Smooth muscle cell (in vitro differentiated cells): Measurements from ENCODE around the gene MYH15. TPM values are rescaled to one million over a fixed set of nuclear protein-coding genes. Genes with fewer than 3 reads are reported as not detected.

ENCODE experiments used
- DNase-seq: peaks from one replicate; lab custom pipeline; 2025; ENCODE audit not compliant: unreplicated experiment; lab: John Stamatoyannopoulos, UW
- H2AFZ ChIP-seq: fragments of 200-600 bp; sonication (generic); 2 replicates; pipeline ENCODE4 v1.6.0; 2016; ENCODE audit warnings: antibody characterized with exemption, low read depth, mild to moderate bottlenecking
- H3F3A ChIP-seq: fragments of 200-600 bp; sonication (generic); 2 replicates; pipeline ENCODE4 v1.6.0; 2017; ENCODE audit warnings: antibody characterized with exemption, low read depth
- H3K27ac ChIP-seq: fragments of 200-600 bp; sonication (generic); 2 replicates; pipeline ENCODE4 v1.5.1; 2016; ENCODE audit warnings: low read depth, mild to moderate bottlenecking
- H3K27me3 ChIP-seq: fragments of 200-600 bp; sonication (generic); 2 replicates; pipeline ENCODE4 v1.6.1; 2016; ENCODE audit warnings: low read depth, mild to moderate bottlenecking
- H3K36me3 ChIP-seq: fragments of 200-600 bp; sonication (generic); 2 replicates; pipeline ENCODE4 v1.5.1; 2016; ENCODE audit warnings: low read depth
- H3K4me1 ChIP-seq: fragments of 200-600 bp; sonication (generic); 2 replicates; pipeline ENCODE4 v1.5.1; 2016; ENCODE audit warnings: low read depth
- H3K4me2 ChIP-seq: fragments of 200-600 bp; sonication (generic); 2 replicates; pipeline ENCODE4 v1.6.0; 2016; ENCODE audit warnings: mild to moderate bottlenecking
- H3K4me3 ChIP-seq: fragments of 200-600 bp; sonication (generic); 2 replicates; pipeline ENCODE4 v1.5.1; 2016; ENCODE audit warnings: mild to moderate bottlenecking
- H3K79me2 ChIP-seq: fragments of 200-600 bp; sonication (generic); 2 replicates; pipeline ENCODE4 v1.6.0; 2016; ENCODE audit warnings: low read depth, mild to moderate bottlenecking
- H3K9ac ChIP-seq: fragments of 200-600 bp; sonication (generic); 2 replicates; pipeline ENCODE4 v1.6.0; 2016; ENCODE audit warnings: low read depth
- H3K9me3 ChIP-seq: fragments of 200-600 bp; sonication (generic); replicated peaks from 2 replicates; pipeline ENCODE4 v1.5.1; 2016; ENCODE audit warnings: low read depth
- H4K20me1 ChIP-seq: fragments of 200-600 bp; sonication (generic); 2 replicates; pipeline ENCODE4 v1.6.0; 2016; ENCODE audit warnings: low read depth
- CTCF ChIP-seq: fragments of 200-600 bp; sonication (generic); IDR thresholded peaks from 2 replicates; pipeline ENCODE4 v1.5.1; 2017; ENCODE audit warnings: borderline replicate concordance, mild to moderate bottlenecking, antibody characterized with exemption; ENCODE audit not compliant: insufficient read depth, poor library complexity, severe bottlenecking
- WGBS: methylation state at CpG from one replicate; pipeline ENCODE4 v1.1.7; 2016; ENCODE audit warnings: low lambda C conversion rate; 5-methylcytosine and 5-hydroxymethylcytosine counted together
- polyA plus RNA-seq: library from polyadenylated mRNA; unstranded; fragments of >200 nt; fragmentation: Nextera tagmentation; extraction: Ambion mirVana; gene quantifications from 2 replicates; pipeline ENCODE4 v1.2.1, GENCODE V29; 2016
- total RNA-seq: library from RNA; depleted of rRNA; stranded (reverse); fragments of >200 nt; gene quantifications from 2 replicates; pipeline ENCODE4 v1.2.3, GENCODE V29; 2014

The MYH15 gene
- total and polyA plus RNA-seq, 2 experiments from 2014 or later = 0.18 TPM; not detected in 1

DNA sequence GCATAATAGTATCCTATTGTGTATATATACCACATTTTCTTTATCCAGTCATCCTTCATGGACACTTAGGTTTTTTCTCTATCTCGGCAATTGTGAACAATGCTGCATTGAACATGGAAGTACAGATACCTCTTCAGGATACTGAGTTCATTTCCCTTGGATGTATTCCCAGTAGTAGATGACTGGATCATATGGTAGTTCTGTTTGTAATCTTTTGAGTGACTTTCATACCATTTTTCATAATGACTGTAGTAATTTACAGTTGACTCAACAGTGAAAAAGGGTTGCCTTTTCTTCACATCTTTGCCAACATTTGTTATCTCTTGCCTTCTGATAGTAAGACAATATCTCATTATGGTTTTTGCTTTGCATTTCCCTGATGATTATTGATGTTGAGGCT, 21.8 kb downstream of the MYH15 start:
- 100% methylated on average over 1 of the region's 1 CpG for WGBS

DNA sequence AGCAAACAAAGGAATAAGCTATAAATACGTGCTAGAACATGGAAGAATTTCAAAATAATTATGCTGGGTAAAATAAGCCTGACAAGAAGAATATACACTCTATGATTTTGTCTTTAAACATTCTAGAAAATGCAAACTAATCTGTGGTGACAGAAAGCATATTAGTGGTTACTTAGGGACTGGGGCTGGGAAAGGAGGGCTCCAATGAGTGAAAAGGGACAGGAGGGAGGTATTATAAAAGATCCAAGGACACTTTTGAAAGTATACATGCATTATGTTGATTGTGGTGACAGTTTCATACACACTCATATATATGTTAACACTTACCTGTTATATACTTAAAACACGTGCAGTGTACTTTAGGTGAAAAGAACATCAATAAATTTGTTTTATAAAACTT, 23.0 kb downstream of the MYH15 start:
- 57% methylated on average over 2 of the region's 2 CpGs for WGBS

More for the DNA sequence above, 21.8 kb downstream of the MYH15 start:
- Histone ChIP-seq H3K4me1 (peaks cover 24% of the 10 kb centered on the region), H2AFZ (no peak overlapping the region), H3F3A (no peaks in the 10 kb centered on the region), H4K20me1 (no peaks in the 10 kb centered on the region), H3K79me2 (no peaks in the 10 kb centered on the region), H3K9ac (no peak overlapping the region), H3K4me3 (no peak overlapping the region), H3K27me3 (no peaks in the 10 kb centered on the region), H3K27ac (no peak overlapping the region), H3K4me2 (no peak overlapping the region), H3K36me3 (no peaks in the 10 kb centered on the region), H3K9me3 (no peaks in the 10 kb centered on the region)
- DNase-seq = no peak
- TF ChIP-seq CTCF = no peak

DNA sequence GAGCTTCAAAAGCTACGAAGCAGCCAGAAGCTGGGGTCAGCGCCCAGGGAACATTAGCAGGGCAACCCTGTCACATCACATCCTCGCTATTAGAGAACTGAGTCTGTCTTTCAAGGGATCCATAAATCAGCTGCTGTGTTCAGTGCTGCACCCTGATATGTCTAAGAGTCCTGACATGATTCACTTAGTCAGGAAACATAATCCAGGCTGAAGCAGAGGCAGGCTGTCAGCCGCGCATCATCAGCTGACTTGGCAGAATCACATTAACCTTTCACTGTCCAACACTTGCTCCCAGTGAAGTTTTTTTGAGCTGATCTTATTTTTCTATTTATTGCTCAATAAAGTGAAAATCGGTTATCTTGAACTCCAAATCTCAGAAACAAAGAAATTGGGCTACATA, 23.5 kb downstream of the MYH15 start:
- Histone ChIP-seq H2AFZ (no peak overlapping the region), H3K4me3 (no peak overlapping the region), H3K36me3 (no peaks in the 10 kb centered on the region), H3K9ac (no peak overlapping the region), H4K20me1 (no peaks in the 10 kb centered on the region), H3K9me3 (no peaks in the 10 kb centered on the region), H3K27ac (no peak overlapping the region), H3K4me2 (peak overlapping the region; percentile 26), H3K27me3 (no peaks in the 10 kb centered on the region), H3F3A (no peaks in the 10 kb centered on the region), H3K79me2 (no peaks in the 10 kb centered on the region), H3K4me1 (peaks cover 24% of the 10 kb centered on the region)
- DNase-seq = no peak
- WGBS = 16% methylated on average over 6 of the region's 6 CpGs
- TF ChIP-seq CTCF = no peak

More for the DNA sequence above, 23.0 kb downstream of the MYH15 start:
- H3K36me3 ChIP-seq = no peaks in the 10 kb centered on the region
- no peak for DNase-seq
- H3K4me3 ChIP-seq = no peak overlapping the region
- peak overlapping the region; percentile 26 for H3K4me2 ChIP-seq
- H3K79me2 ChIP-seq = no peaks in the 10 kb centered on the region
- H3F3A ChIP-seq = no peaks in the 10 kb centered on the region
- H3K27me3 ChIP-seq = no peaks in the 10 kb centered on the region
- no peak for TF ChIP-seq CTCF
- H3K4me1 ChIP-seq = peaks cover 24% of the 10 kb centered on the region
- H3K27ac ChIP-seq = no peak overlapping the region
- peak overlapping the region; percentile 5 for H2AFZ ChIP-seq
- no peaks in the 10 kb centered on the region for H3K9me3 ChIP-seq
- H3K9ac ChIP-seq = no peak overlapping the region
- no peaks in the 10 kb centered on the region for H4K20me1 ChIP-seq

DNA sequence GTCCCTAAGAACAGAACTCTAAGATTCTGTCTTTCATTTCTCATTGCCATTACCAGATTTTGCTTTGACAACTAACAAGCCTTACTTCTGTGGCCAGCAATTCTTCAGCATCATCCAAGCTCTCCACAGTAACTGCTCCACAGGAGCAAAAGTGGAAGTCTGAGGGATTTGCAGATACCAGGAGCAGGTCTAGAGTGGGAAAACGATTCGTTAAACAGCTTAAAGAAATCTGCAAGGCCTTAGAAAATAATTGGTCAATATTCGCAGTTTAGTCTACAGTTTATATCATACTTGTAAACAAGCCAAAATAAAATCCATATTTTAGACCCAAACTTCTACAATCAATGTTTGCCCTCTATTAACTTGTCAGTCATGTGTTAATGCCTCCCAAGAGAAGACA, 24.1 kb downstream of the MYH15 start:
- Histone ChIP-seq H3K27ac (no peak overlapping the region), H3F3A (no peaks in the 10 kb centered on the region), H3K9me3 (no peaks in the 10 kb centered on the region), H3K79me2 (no peaks in the 10 kb centered on the region), H3K4me2 (peak overlapping the region; percentile 14), H3K4me1 (peaks cover 24% of the 10 kb centered on the region), H3K27me3 (no peaks in the 10 kb centered on the region), H2AFZ (no peak overlapping the region), H4K20me1 (no peaks in the 10 kb centered on the region), H3K9ac (no peak overlapping the region), H3K36me3 (no peaks in the 10 kb centered on the region), H3K4me3 (no peak overlapping the region)
- TF ChIP-seq CTCF = no peak
- no peak for DNase-seq
- WGBS = 67% methylated on average over 3 of the region's 3 CpGs
